ENCODE measurements around the gene LIPF. TPM values are rescaled to one million over a fixed set of nuclear protein-coding genes. Genes with fewer than 3 reads are reported as not detected.

Gene LIPF
- polyA plus RNA-seq, 3 donors, result not detected

GRCh38 chr10:88672041-88672440 is 7.8 kb downstream of the LIPF start:
- Mint-ChIP-seq H3K4me1 (no peaks in the 10 kb centered on the region), H3K27me3 (ENCODE audit: low read depth in 3 of 3) (no peaks in the 10 kb centered on the region), H3K9me3 (peaks cover 0 to 4% (median 0%) of the 10 kb centered on the region in 7 donors), H3K27ac (no peak overlapping the region), H3K36me3 (no peaks in the 10 kb centered on the region), H3K4me3 (no peak overlapping the region)
- Histone ChIP-seq H3K4me1 (ENCODE audit: control insufficient read depth in 1 of 2, insufficient read depth in 2 of 2, low read length in 2 of 2) (no peaks in the 10 kb centered on the region), H3K9ac (ENCODE audit: insufficient read depth, low read length, poor library complexity, severe bottlenecking) (no peak overlapping the region), H3K4me2 (replicated peaks; ENCODE audit: extremely low read depth, low read length, poor library complexity, severe bottlenecking) (no peak overlapping the region), H2AFZ (ENCODE audit: insufficient read depth, low read depth, low read length, poor library complexity, severe bottlenecking) (no peak overlapping the region), H3K9me3 (replicated peaks in 1 of 2; ENCODE audit: control insufficient read depth in 1 of 2, insufficient read depth in 1 of 2, low read length in 2 of 2) (no peaks in the 10 kb centered on the region), H3K27ac (ENCODE audit: low read depth in 1 of 2, low read length in 2 of 2) (no peak overlapping the region), H3K27me3 (ENCODE audit: control insufficient read depth in 2 of 2, insufficient read depth in 2 of 2, low read length in 2 of 2) (no peaks in the 10 kb centered on the region), H3K36me3 (replicated peaks in 1 of 2; ENCODE audit: control insufficient read depth in 1 of 2, insufficient read depth in 2 of 2, low read length in 2 of 2) (no peaks in the 10 kb centered on the region), H4K20me1 (ENCODE audit: insufficient read depth, low read length) (no peaks in the 10 kb centered on the region), H3K4me3 (replicated peaks in 1 of 3; ENCODE audit: low read depth in 2 of 3, low read length in 3 of 3) (no peak overlapping the region), H3K79me2 (ENCODE audit: insufficient read depth, low read length) (no peaks in the 10 kb centered on the region)
- no peak for DNase-seq
- WGBS (ENCODE audit: insufficient coverage), result no CpG with 5 or more reads among the region's 2 CpGs
- intact Hi-C loops (cut with micrococcal nuclease), result no loop called here
- TF ChIP-seq, protein P1, sequence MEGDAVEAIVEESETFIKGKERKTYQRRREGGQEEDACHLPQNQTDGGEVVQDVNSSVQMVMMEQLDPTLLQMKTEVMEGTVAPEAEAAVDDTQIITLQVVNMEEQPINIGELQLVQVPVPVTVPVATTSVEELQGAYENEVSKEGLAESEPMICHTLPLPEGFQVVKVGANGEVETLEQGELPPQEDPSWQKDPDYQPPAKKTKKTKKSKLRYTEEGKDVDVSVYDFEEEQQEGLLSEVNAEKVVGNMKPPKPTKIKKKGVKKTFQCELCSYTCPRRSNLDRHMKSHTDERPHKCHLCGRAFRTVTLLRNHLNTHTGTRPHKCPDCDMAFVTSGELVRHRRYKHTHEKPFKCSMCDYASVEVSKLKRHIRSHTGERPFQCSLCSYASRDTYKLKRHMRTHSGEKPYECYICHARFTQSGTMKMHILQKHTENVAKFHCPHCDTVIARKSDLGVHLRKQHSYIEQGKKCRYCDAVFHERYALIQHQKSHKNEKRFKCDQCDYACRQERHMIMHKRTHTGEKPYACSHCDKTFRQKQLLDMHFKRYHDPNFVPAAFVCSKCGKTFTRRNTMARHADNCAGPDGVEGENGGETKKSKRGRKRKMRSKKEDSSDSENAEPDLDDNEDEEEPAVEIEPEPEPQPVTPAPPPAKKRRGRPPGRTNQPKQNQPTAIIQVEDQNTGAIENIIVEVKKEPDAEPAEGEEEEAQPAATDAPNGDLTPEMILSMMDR (IDR thresholded peaks at IDR 0.05), result no peak

DNA sequence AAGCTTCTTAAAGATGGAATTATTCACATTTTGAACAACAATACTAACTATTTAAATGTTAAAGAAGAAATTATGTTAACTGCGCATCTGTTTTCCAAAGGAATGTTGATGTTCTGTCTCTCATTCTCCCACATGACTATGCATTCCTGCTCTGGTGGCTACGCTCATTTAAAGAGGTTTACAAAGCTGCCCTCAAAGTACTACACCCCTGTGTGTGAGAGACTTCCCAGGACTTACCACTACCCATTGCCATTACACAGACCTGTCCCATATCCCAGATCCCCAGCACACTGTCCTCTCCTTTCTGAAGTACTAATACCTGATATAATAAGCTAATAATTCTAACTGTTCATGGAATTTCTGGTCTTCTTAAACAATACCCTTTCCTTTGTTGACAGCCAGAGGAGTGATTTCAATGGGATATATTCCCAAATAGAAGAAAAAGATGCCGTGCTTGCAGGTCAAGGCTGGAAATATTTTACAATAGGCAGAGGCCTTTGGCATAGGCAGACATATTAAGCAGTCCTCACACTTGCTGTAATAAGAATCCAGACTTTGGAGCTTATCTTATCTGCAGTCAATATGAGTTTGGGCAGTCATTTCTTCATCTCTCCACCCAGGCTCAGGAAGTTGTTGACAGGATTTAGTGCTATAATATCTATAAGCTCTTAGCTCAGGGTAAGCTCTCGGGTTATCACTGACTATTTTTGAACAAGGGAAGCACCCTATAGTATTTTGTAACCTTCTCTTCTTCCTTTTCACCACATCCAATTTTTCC is 12.2 kb downstream of the LIPF start:
- Mint-ChIP-seq H3K27me3 (ENCODE audit: low read depth in 3 of 3) (no peaks in the 10 kb centered on the region), H3K27ac (no peak overlapping the region), H3K36me3 (no peaks in the 10 kb centered on the region), H3K9me3 (peaks cover 0 to 4% (median 0%) of the 10 kb centered on the region in 7 donors), H3K4me1 (no peaks in the 10 kb centered on the region), H3K4me3 (no peak overlapping the region)
- H3K4me2 ChIP-seq (replicated peaks; ENCODE audit: extremely low read depth, low read length, poor library complexity, severe bottlenecking), result no peak overlapping the region
- no peaks in the 10 kb centered on the region for H3K9me3 ChIP-seq (replicated peaks in 1 of 2; ENCODE audit: control insufficient read depth in 1 of 2, insufficient read depth in 1 of 2, low read length in 2 of 2)
- H2AFZ ChIP-seq (ENCODE audit: insufficient read depth, low read depth, low read length, poor library complexity, severe bottlenecking), result no peak overlapping the region
- no peaks in the 10 kb centered on the region for H3K79me2 ChIP-seq (ENCODE audit: insufficient read depth, low read length)
- WGBS (ENCODE audit: insufficient coverage), result no CpG with 5 or more reads among the region's 4 CpGs
- no peak overlapping the region for H3K27ac ChIP-seq (ENCODE audit: low read depth in 1 of 2, low read length in 2 of 2)
- H3K4me1 ChIP-seq (ENCODE audit: control insufficient read depth in 1 of 2, insufficient read depth in 2 of 2, low read length in 2 of 2), result no peaks in the 10 kb centered on the region
- H3K36me3 ChIP-seq (replicated peaks in 1 of 2; ENCODE audit: control insufficient read depth in 1 of 2, insufficient read depth in 2 of 2, low read length in 2 of 2), result no peaks in the 10 kb centered on the region
- no peak for DNase-seq
- intact Hi-C loops (cut with micrococcal nuclease), result no loop called here
- H4K20me1 ChIP-seq (ENCODE audit: insufficient read depth, low read length), result no peaks in the 10 kb centered on the region
- H3K9ac ChIP-seq (ENCODE audit: insufficient read depth, low read length, poor library complexity, severe bottlenecking), result no peak overlapping the region
- TF ChIP-seq, protein P1 (IDR thresholded peaks at IDR 0.05), result no peak
- H3K27me3 ChIP-seq (ENCODE audit: control insufficient read depth in 2 of 2, insufficient read depth in 2 of 2, low read length in 2 of 2), result no peaks in the 10 kb centered on the region
- no peak overlapping the region for H3K4me3 ChIP-seq (replicated peaks in 1 of 3; ENCODE audit: low read depth in 2 of 3, low read length in 3 of 3)

Measured in CD14-positive monocyte (primary cell).